Suprapubic skin (tissue), 4 donors: Measurements from ENCODE around the gene HMGB4. TPM values are rescaled to one million over a fixed set of nuclear protein-coding genes. Genes with fewer than 3 reads are reported as not detected.
A peak's percentile ranks its signal among the peaks of the same experiment; 100 is the strongest.

Experiments
- DNase-seq, 2 donors: peaks; one replicate each; pipeline ENCODE4 v3.0.0-alpha.2; 2019; ENCODE audit warnings: low spot score in 2 of 2
- H3K27ac ChIP-seq: fragments of 200-600 bp; sonication (generic); one replicate; pipeline ENCODE4 v1.5.1; 2019
- H3K27me3 ChIP-seq: fragments of 200-600 bp; sonication (generic); one replicate; pipeline ENCODE4 v1.5.1; 2019
- H3K36me3 ChIP-seq: fragments of 200-600 bp; sonication (generic); one replicate; pipeline ENCODE4 v1.5.1; 2019
- H3K4me1 ChIP-seq: fragments of 200-600 bp; sonication (generic); one replicate; pipeline ENCODE4 v1.5.1; 2019
- H3K4me3 ChIP-seq: fragments of 200-600 bp; sonication (generic); one replicate; pipeline ENCODE4 v1.5.1; 2019; ENCODE audit warnings: mild to moderate bottlenecking
- H3K9me3 ChIP-seq: fragments of 200-600 bp; sonication (generic); one replicate; pipeline ENCODE4 v1.5.1; 2019
- CTCF ChIP-seq, 2 donors: fragments of 200-600 bp in 1 of 2; fragments of 450-650 bp in 1 of 2; sonication (generic) in 1 of 2; IDR thresholded peaks; one replicate each; pipeline ENCODE4 v1.5.1; 2016 to 2019; ENCODE audit warnings: antibody characterized with exemption in 2 of 2, mild to moderate bottlenecking in 1 of 2, moderate library complexity in 1 of 2
- EP300 ChIP-seq: sonication (generic); formaldehyde crosslinking; IDR thresholded peaks from one replicate; pipeline ENCODE4 v1.6.1; 2017; ENCODE audit warnings: antibody characterized with exemption
- POLR2A ChIP-seq, 2 donors: fragments of 450-650 bp; IDR thresholded peaks; one replicate each; pipeline ENCODE4 v1.6.1; 2017; ENCODE audit warnings: antibody characterized with exemption in 2 of 2, mild to moderate bottlenecking in 2 of 2, moderate library complexity in 2 of 2
- POLR2AphosphoS5 ChIP-seq, 3 donors: sonication (generic); formaldehyde crosslinking; IDR thresholded peaks; one replicate each; pipeline ENCODE4 v1.6.1; 2017; ENCODE audit warnings: antibody characterized with exemption in 3 of 3
- WGBS: methylation state at CpG from one replicate; pipeline ENCODE4 v1.1.5; 2018; 5-methylcytosine and 5-hydroxymethylcytosine counted together
- total RNA-seq, 4 donors: library from RNA; depleted of rRNA; stranded (reverse); fragments of >200 nt; gene quantifications; one replicate each; pipeline ENCODE4 v1.1.0, GENCODE V29; 2016

Gene HMGB4
- total RNA-seq, 4 donors from 2014 or later = not detected

DNA sequence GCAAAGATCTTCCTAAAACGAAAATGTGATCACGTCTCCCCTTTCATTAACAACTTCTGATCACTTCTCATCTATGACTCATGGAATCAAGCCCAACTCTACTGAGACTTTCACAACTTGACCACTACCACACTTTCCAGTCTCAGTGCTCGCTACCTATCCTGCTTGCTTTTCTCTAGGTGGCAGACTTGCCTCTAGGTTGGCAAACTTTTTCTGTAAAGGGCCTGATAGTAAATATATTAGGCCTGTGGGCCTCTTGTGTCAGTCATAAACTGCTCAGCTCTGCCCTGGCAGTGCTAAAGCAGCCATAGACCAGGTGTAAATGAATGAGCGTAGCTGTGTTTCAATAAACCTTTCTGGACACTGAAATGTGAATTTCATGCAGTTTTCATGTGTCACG is 21.5 kb upstream of the HMGB4 start:
- Histone ChIP-seq H3K36me3 (no peaks in the 10 kb centered on the region), H3K9me3 (no peaks in the 10 kb centered on the region), H3K4me1 (no peaks in the 10 kb centered on the region), H3K4me3 (no peak overlapping the region), H3K27ac (no peak overlapping the region), H3K27me3 (no peaks in the 10 kb centered on the region)
- WGBS = 92% methylated on average over 5 of the region's 5 CpGs
- DNase-seq = no peak
- TF ChIP-seq EP300 = no peak
- TF ChIP-seq POLR2A (IDR thresholded peaks at IDR 0.05) = no peak
- no peak for TF ChIP-seq POLR2AphosphoS5 (IDR thresholded peaks at IDR 0.05)
- TF ChIP-seq CTCF (IDR thresholded peaks at IDR 0.05) = no peak

- Histone ChIP-seq H3K36me3 (no peaks in the 10 kb centered on the region), H3K4me1 (no peaks in the 10 kb centered on the region), H3K9me3 (no peaks in the 10 kb centered on the region), H3K4me3 (no peak overlapping the region), H3K27me3 (no peaks in the 10 kb centered on the region), H3K27ac (no peak overlapping the region)
- 91% methylated on average over 4 of the region's 5 CpGs for WGBS
- peak in 1 of 2 donors; percentile 37 for DNase-seq
- TF ChIP-seq CTCF (IDR thresholded peaks at IDR 0.05) (no peak), POLR2AphosphoS5 (IDR thresholded peaks at IDR 0.05) (no peak), EP300 (no peak), POLR2A (IDR thresholded peaks at IDR 0.05) (no peak)
Observed at GRCh38 chr1:33844166-33844565, 19.7 kb upstream of the HMGB4 start.

DNA sequence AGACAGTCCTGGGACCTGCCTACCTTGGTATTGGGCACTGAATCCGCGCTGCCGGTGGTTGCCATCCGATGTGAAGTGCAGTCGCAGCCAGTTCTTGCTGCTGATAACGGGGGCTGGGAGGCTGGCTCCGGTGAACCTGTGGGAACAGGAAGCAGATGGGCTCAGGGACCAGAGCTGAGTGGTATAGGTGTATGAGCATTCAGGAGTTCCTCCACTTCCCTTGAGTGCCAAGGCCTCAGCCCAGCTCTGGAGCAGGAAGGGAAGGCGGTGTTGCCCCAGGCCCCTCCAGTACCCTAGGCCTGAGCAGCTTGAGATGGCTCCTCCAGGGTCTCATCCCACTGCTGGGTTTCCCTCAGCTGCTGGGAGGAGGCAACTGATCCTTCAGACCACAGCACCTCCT is 17.0 kb upstream of the HMGB4 start:
- Histone ChIP-seq H3K9me3 (no peaks in the 10 kb centered on the region), H3K36me3 (no peaks in the 10 kb centered on the region), H3K27me3 (no peaks in the 10 kb centered on the region), H3K27ac (no peak overlapping the region), H3K4me1 (no peaks in the 10 kb centered on the region), H3K4me3 (no peak overlapping the region)
- 93% methylated on average over 8 of the region's 8 CpGs for WGBS
- DNase-seq = peak in 1 of 2 donors; percentile 73
- TF ChIP-seq CTCF (IDR thresholded peaks at IDR 0.05) (no peak), EP300 (no peak), POLR2AphosphoS5 (IDR thresholded peaks at IDR 0.05) (no peak), POLR2A (IDR thresholded peaks at IDR 0.05) (no peak)

DNA sequence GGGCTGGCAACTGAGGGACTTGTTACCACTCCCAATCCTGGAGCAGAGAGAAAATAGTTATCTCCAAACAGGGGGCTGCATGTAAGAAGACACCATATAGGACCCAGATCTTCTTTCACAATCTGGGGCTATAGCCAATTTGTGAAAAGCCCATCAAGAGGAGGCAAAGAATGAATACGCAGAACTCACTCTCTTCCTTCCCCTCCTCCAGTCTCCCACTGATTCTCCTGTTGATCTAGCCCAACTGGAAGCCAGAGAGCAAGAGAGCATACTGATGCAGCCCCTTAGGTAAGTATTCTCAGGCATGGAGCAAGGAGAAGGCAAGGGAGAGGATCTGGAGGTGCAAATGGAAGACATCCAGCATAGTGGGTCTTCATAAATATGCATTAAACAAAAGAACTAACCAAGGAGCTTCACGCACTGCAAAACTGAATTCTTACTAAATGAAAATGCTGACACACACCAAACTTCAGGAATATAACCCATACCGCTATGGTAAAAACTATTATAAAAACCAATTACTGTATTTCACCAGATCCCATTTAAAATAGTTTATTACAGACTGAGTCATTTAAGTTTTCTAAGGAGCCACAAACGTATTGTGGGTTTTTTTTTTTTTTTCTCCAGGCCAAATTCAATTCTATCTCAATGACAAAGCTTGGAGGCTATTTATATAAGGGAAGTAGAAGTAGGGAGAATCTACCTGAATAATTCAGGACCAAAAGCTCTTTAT is 15.5 kb upstream of the HMGB4 start:
- 72% methylated on average over 4 of the region's 4 CpGs for WGBS
- no peak overlapping the region for H3K4me3 ChIP-seq
- TF ChIP-seq CTCF (IDR thresholded peaks at IDR 0.05) (no peak), POLR2A (IDR thresholded peaks at IDR 0.05) (no peak), POLR2AphosphoS5 (IDR thresholded peaks at IDR 0.05) (no peak), EP300 (no peak)
- H3K27ac ChIP-seq = no peak overlapping the region
- H3K27me3 ChIP-seq = no peaks in the 10 kb centered on the region
- H3K4me1 ChIP-seq = no peaks in the 10 kb centered on the region
- DNase-seq = no peak
- no peaks in the 10 kb centered on the region for H3K9me3 ChIP-seq
- H3K36me3 ChIP-seq = no peaks in the 10 kb centered on the region

- Histone ChIP-seq H3K9me3 (no peaks in the 10 kb centered on the region), H3K4me3 (no peak overlapping the region), H3K36me3 (no peaks in the 10 kb centered on the region), H3K27ac (no peak overlapping the region), H3K27me3 (no peaks in the 10 kb centered on the region), H3K4me1 (no peaks in the 10 kb centered on the region)
- no peak for TF ChIP-seq CTCF (IDR thresholded peaks at IDR 0.05)
- TF ChIP-seq POLR2A (IDR thresholded peaks at IDR 0.05) = no peak
- no peak for TF ChIP-seq EP300
- TF ChIP-seq POLR2AphosphoS5 (IDR thresholded peaks at IDR 0.05) = no peak
- no peak for DNase-seq
- WGBS = 95% methylated on average over 1 of the region's 1 CpG
Observed at GRCh38 chr1:33849211-33849610, 14.7 kb upstream of the HMGB4 start.
